Measurements from ENCODE around the gene USP20.

DNA sequence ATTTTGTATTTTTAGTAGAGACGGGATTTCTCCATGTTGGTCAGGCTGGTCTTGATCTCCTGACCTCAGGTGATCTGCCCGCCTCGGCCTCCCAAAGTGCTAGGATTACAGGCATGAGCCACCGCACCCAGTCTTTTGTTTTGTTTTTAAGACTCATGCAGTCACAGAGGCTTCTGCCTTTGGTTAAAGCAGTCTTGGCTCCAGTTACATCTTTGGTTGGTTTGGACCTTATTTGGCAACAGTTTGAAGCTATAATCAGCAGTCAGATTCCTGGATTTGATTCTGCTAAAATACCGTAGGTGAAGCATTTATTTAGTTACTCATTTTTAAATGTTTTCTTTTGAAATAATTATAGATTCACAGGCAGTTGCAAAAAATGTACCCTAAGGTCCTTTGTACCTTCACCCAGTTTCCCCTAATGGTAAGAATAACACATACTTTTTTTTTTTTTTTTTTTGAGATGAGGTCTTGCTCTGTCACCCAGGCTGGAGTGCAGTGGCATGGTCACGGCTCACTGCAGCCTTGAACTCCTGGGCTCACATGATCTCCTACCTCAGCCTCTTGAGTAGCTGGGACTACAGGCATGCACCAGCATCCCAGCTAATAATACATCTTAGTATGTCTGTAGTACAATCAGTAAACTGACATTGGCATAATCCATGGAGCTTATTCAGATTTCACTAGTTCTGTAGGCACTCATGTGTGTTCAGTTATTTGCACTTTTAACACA is 15.7 kb downstream of the USP20 start:
- TF ChIP-seq, protein P1, sequence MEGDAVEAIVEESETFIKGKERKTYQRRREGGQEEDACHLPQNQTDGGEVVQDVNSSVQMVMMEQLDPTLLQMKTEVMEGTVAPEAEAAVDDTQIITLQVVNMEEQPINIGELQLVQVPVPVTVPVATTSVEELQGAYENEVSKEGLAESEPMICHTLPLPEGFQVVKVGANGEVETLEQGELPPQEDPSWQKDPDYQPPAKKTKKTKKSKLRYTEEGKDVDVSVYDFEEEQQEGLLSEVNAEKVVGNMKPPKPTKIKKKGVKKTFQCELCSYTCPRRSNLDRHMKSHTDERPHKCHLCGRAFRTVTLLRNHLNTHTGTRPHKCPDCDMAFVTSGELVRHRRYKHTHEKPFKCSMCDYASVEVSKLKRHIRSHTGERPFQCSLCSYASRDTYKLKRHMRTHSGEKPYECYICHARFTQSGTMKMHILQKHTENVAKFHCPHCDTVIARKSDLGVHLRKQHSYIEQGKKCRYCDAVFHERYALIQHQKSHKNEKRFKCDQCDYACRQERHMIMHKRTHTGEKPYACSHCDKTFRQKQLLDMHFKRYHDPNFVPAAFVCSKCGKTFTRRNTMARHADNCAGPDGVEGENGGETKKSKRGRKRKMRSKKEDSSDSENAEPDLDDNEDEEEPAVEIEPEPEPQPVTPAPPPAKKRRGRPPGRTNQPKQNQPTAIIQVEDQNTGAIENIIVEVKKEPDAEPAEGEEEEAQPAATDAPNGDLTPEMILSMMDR (IDR thresholded peaks at IDR 0.05): no peak
- no peak for TF ChIP-seq POLR2A (IDR thresholded peaks at IDR 0.05)

All from thyroid gland (tissue), 4 donors.